HepG2 (cell line): ENCODE data around the gene ACER2. TPM values are rescaled to one million over a fixed set of nuclear protein-coding genes. Genes with fewer than 3 reads are reported as not detected.

Experiments
- GTF2F1 ChIP-seq: fragments of 150-350 bp; IDR thresholded peaks from 2 replicates; pipeline ENCODE4 v1.6.1; 2014; ENCODE audit warnings: low read length
- JDP2 ChIP-seq: sonication (generic); formaldehyde crosslinking; IDR thresholded peaks from 2 replicates; pipeline ENCODE4 v1.8.1; 2022; ENCODE audit warnings: missing genetic modification reagents, borderline replicate concordance
- JUN ChIP-seq: sonication (generic); formaldehyde crosslinking; IDR thresholded peaks from 2 replicates; pipeline ENCODE4 v1.4.0; 2020; ENCODE audit warnings: mild to moderate bottlenecking, missing genetic modification reagents
- KDM4B ChIP-seq: sonication (generic); formaldehyde crosslinking; IDR thresholded peaks from 2 replicates; pipeline ENCODE4 v1.4.0; 2020; ENCODE audit warnings: missing genetic modification reagents
- NONO ChIP-seq, 2 experiments: fragments of 450-650 bp in 1 of 2; sonication (generic) in 1 of 2; formaldehyde crosslinking in 1 of 2; IDR thresholded peaks in 1 of 2; conservative IDR thresholded peaks in 1 of 2; 2 replicates each; pipeline versions ENCODE4 v1.6.1 to v1.8.0; 2017 to 2022; ENCODE audit warnings: mild to moderate bottlenecking in 1 of 2, missing genetic modification reagents in 1 of 2, moderate library complexity in 1 of 2
- PAX8 ChIP-seq: sonication (generic); formaldehyde crosslinking; IDR thresholded peaks from 2 replicates; pipeline ENCODE4 v1.8.0; 2022; ENCODE audit warnings: mild to moderate bottlenecking, missing genetic modification reagents, borderline replicate concordance
- RERE ChIP-seq: IDR thresholded peaks from 2 replicates; pipeline ENCODE4 v1.6.1; 2016; ENCODE audit warnings: low read depth, missing genetic modification reagents, missing compliant biosample characterization
- ZNF225 ChIP-seq: sonication (generic); formaldehyde crosslinking; IDR thresholded peaks from 2 replicates; pipeline ENCODE4 v1.4.0; 2020; ENCODE audit warnings: mild to moderate bottlenecking, missing genetic modification reagents
- ZNF256 ChIP-seq: sonication (generic); formaldehyde crosslinking; conservative IDR thresholded peaks from 2 replicates; pipeline ENCODE4 v1.4.0; 2020; ENCODE audit warnings: missing genetic modification reagents
- ZNF570 ChIP-seq: sonication (generic); formaldehyde crosslinking; IDR thresholded peaks from 2 replicates; pipeline ENCODE4 v1.4.0; 2020; ENCODE audit warnings: mild to moderate bottlenecking, missing genetic modification reagents, borderline replicate concordance
- polyA plus RNA-seq, 8 experiments: library from polyadenylated mRNA; depleted of rRNA in 3 of 8; stranded (reverse) in 7 of 8; unstranded in 1 of 8; fragments of >200 nt; fragmentation: Illumina TruSeq in 4 of 8; extraction: Trizol in 4 of 8; gene quantifications; 2 replicates each; pipeline versions ENCODE4 v1.2.1 to v1.2.3, GENCODE V29; 2011 to 2016; ENCODE audit warnings: low read depth in 4 of 8, missing spikeins in 1 of 8, mixed read lengths in 1 of 8; ENCODE audit not compliant: insufficient read depth in 1 of 8
- total RNA-seq, 5 experiments: library from RNA; depleted of rRNA; stranded (reverse); fragments of >200 nt; fragmentation: Illumina TruSeq; extraction: Trizol; gene quantifications; 2 replicates each; pipeline ENCODE4 v1.2.3, GENCODE V29; 2016; ENCODE audit warnings: low read depth in 1 of 5

Gene ACER2
- total and polyA plus RNA-seq, 2 of the 13 experiments (the other 11 are each of a cell fraction or from before 2014, with no cell fraction given): 1.9 to 3.4 TPM

GRCh38 chr9:19497276-19497675, 88.5 kb downstream of the ACER2 start (continued):
- no peak for TF ChIP-seq RERE (CRISPR knock-in tag)
- no peak for TF ChIP-seq ZNF570 (CRISPR knock-in tag)
- no peak for TF ChIP-seq GTF2F1
- no peak for TF ChIP-seq JDP2 (CRISPR knock-in tag)
- no peak for TF ChIP-seq KDM4B (CRISPR knock-in tag)
- no peak for TF ChIP-seq ZNF256 (CRISPR knock-in tag)
- TF ChIP-seq ZNF225: no peak
- TF ChIP-seq NONO (IDR thresholded peaks at IDR 0.05): no peak
- no peak for TF ChIP-seq NONO (CRISPR knock-in tag; conservative IDR thresholded peaks at IDR 0.05)
- TF ChIP-seq JUN: no peak
- TF ChIP-seq PAX8: no peak
